IMR-90 (cell line): ENCODE results near the gene TIGAR. TPM values are rescaled to one million over a fixed set of nuclear protein-coding genes. Genes with fewer than 3 reads are reported as not detected.

Experiments
- ATAC-seq: fragments of 200-7000 bp; cut with Tn5 transposase; 2 replicates; pipeline ENCODE4 v1.9.1; 2020; ENCODE audit warnings: low read depth, mild to moderate bottlenecking, moderate library complexity
- BruUV-seq: library from RNA; stranded (reverse); fragments of 400-500 nt; replicated peaks from 2 replicates; lab custom pipeline; 2021; lab: Mats Ljungman, UMichigan
- CTCF ChIA-PET: fragments of 300-600 bp; formaldehyde crosslinking; extraction: SDS; loops from one replicate; lab custom pipeline; 2021; ENCODE audit warnings: antibody characterized with exemption; lab: Yijun Ruan, JAX
- POLR2A ChIA-PET: fragments of 300-600 bp; sonication (Branson Sonifier 250); formaldehyde crosslinking; loops from one replicate; lab custom pipeline; 2022; ENCODE audit warnings: antibody characterized with exemption; ENCODE audit not compliant: unreplicated experiment; lab: Charles Lee
- DNase-seq: peaks from one replicate; pipeline ENCODE4 v3.0.0; 2013
- H2AFZ ChIP-seq: replicated peaks from 2 replicates; pipeline ENCODE3; 2013; ENCODE audit warnings: low read length, mild to moderate bottlenecking; ENCODE audit not compliant: poor library complexity
- H2AK5ac ChIP-seq: 2 replicates; pipeline ENCODE4 v1.6.1; 2013; ENCODE audit warnings: low read depth, low read length, inconsistent platforms
- H2AK9ac ChIP-seq: replicated peaks from 2 replicates; pipeline ENCODE3; 2013; ENCODE audit warnings: mild to moderate bottlenecking, low read depth, low read length, moderate library complexity; ENCODE audit not compliant: poor library complexity
- H2BK120ac ChIP-seq: 2 replicates; pipeline ENCODE4 v1.6.1; 2013; ENCODE audit warnings: low read depth, low read length, inconsistent platforms
- H2BK15ac ChIP-seq: 3 replicates; pipeline ENCODE4 v1.6.1; 2013; ENCODE audit warnings: low read depth, low read length, inconsistent platforms
- H2BK20ac ChIP-seq: 2 replicates; pipeline ENCODE4 v1.6.1; 2013; ENCODE audit warnings: low read depth, mild to moderate bottlenecking, inconsistent platforms, low read length, moderate library complexity
- H2BK5ac ChIP-seq: 2 replicates; pipeline ENCODE4 v1.6.1; 2013; ENCODE audit warnings: mild to moderate bottlenecking, low read depth, low read length, inconsistent platforms; ENCODE audit not compliant: poor library complexity, severe bottlenecking
- H3K14ac ChIP-seq: replicated peaks from 2 replicates; pipeline ENCODE4 v1.6.1; 2013; ENCODE audit warnings: low read depth, low read length, inconsistent platforms
- H3K18ac ChIP-seq: 2 replicates; pipeline ENCODE4 v1.6.1; 2013; ENCODE audit warnings: low read depth, low read length, control low read depth
- H3K23ac ChIP-seq: 2 replicates; pipeline ENCODE4 v1.6.1; 2013; ENCODE audit warnings: low read depth, low read length, inconsistent platforms
- H3K27ac ChIP-seq: 2 replicates; pipeline ENCODE4 v1.5.1; 2013; ENCODE audit warnings: mild to moderate bottlenecking, control low read depth, low read length; ENCODE audit not compliant: insufficient read depth
- H3K27me3 ChIP-seq: 2 replicates; pipeline ENCODE4 v1.6.1; 2013; ENCODE audit warnings: low read length; ENCODE audit not compliant: control insufficient read depth, insufficient read depth
- H3K36me3 ChIP-seq: 2 replicates; pipeline ENCODE4 v1.6.1; 2013; ENCODE audit warnings: low read length, mixed read lengths; ENCODE audit not compliant: control insufficient read depth, insufficient read depth
- H3K4ac ChIP-seq: 2 replicates; pipeline ENCODE4 v1.6.1; 2013; ENCODE audit warnings: low read depth, low read length, inconsistent platforms
- H3K4me1 ChIP-seq: 2 replicates; pipeline ENCODE4 v1.6.1; 2013; ENCODE audit warnings: low read length, mixed read lengths; ENCODE audit not compliant: control insufficient read depth, insufficient read depth
- H3K4me2 ChIP-seq: 2 replicates; pipeline ENCODE4 v1.6.1; 2013; ENCODE audit warnings: low read depth, mild to moderate bottlenecking, control low read depth, low read length, moderate library complexity
- H3K4me3 ChIP-seq: 2 replicates; pipeline ENCODE4 v1.5.1; 2013; ENCODE audit warnings: low read depth, mild to moderate bottlenecking, control low read depth, low read length, moderate library complexity; ENCODE audit not compliant: insufficient read depth
- H3K56ac ChIP-seq: 2 replicates; pipeline ENCODE4 v1.6.1; 2013; ENCODE audit warnings: low read length, inconsistent platforms; ENCODE audit not compliant: insufficient read depth; ENCODE audit errors: extremely low read depth
- H3K79me1 ChIP-seq, 2 experiments: 2 replicates each; pipeline ENCODE4 v1.6.1; 2013; ENCODE audit warnings: low read length in 2 of 2, inconsistent platforms in 1 of 2, low read depth in 1 of 2
- H3K9ac ChIP-seq: 2 replicates; pipeline ENCODE4 v1.6.1; 2013; ENCODE audit warnings: low read depth, low read length, control low read depth
- H3K9me1 ChIP-seq: 2 replicates; pipeline ENCODE4 v1.6.1; 2013; ENCODE audit warnings: low read length, inconsistent platforms; ENCODE audit not compliant: insufficient read depth
- H3K9me3 ChIP-seq: 2 replicates; pipeline ENCODE4 v1.6.1; 2013; ENCODE audit warnings: low read length; ENCODE audit not compliant: control insufficient read depth, insufficient read depth
- H4K20me1 ChIP-seq: 2 replicates; pipeline ENCODE4 v1.6.1; 2013; ENCODE audit warnings: low read length, inconsistent platforms; ENCODE audit not compliant: insufficient read depth
- H4K5ac ChIP-seq: 2 replicates; pipeline ENCODE4 v1.6.1; 2013; ENCODE audit warnings: mild to moderate bottlenecking, low read depth, low read length, control low read depth
- H4K8ac ChIP-seq, 2 experiments: 2 replicates each; pipeline ENCODE4 v1.6.1; 2013; ENCODE audit warnings: low read depth in 2 of 2, low read length in 2 of 2, control low read depth in 1 of 2, inconsistent platforms in 1 of 2
- H4K91ac ChIP-seq: 2 replicates; pipeline ENCODE4 v1.6.1; 2013; ENCODE audit warnings: low read depth, low read length, inconsistent platforms; ENCODE audit not compliant: insufficient read depth
- BHLHE40 ChIP-seq: fragments of 150-350 bp; IDR thresholded peaks from 2 replicates; pipeline ENCODE4 v1.6.1; 2016; ENCODE audit warnings: mild to moderate bottlenecking, low read depth, low read length
- CEBPB ChIP-seq: IDR thresholded peaks from 2 replicates; pipeline ENCODE4 v1.6.1; 2012; ENCODE audit warnings: low read depth, low read length, improper control_type of control experiment
- ELK1 ChIP-seq: fragments of 150-350 bp; IDR thresholded peaks from 2 replicates; pipeline ENCODE4 v1.6.1; 2016; ENCODE audit warnings: low read depth, mild to moderate bottlenecking, low read length, moderate library complexity, borderline replicate concordance
- FOS ChIP-seq: fragments of 150-350 bp; IDR thresholded peaks from 2 replicates; pipeline ENCODE4 v1.6.1; 2016; ENCODE audit warnings: low read depth, low read length
- MAZ ChIP-seq: IDR thresholded peaks from 2 replicates; pipeline ENCODE4 v1.6.1; 2012; ENCODE audit warnings: low read depth, mild to moderate bottlenecking, low read length, improper control_type of control experiment, moderate library complexity, borderline replicate concordance
- MXI1 ChIP-seq: IDR thresholded peaks from 2 replicates; pipeline ENCODE4 v1.6.1; 2012; ENCODE audit warnings: low read depth, mild to moderate bottlenecking, low read length, moderate library complexity, borderline replicate concordance
- NFE2L2 ChIP-seq: fragments of 150-350 bp; IDR thresholded peaks from 2 replicates; pipeline ENCODE4 v1.6.1; 2016; ENCODE audit warnings: low read depth, mild to moderate bottlenecking, low read length
- POLR2A ChIP-seq: IDR thresholded peaks from 2 replicates; pipeline ENCODE4 v1.6.1; 2012; ENCODE audit warnings: mild to moderate bottlenecking, low read depth, low read length
- RAD21 ChIP-seq: IDR thresholded peaks from 2 replicates; pipeline ENCODE4 v1.6.1; 2012; ENCODE audit warnings: low read length, improper control_type of control experiment
- RCOR1 ChIP-seq: IDR thresholded peaks from 2 replicates; pipeline ENCODE4 v1.6.1; 2012; ENCODE audit warnings: mild to moderate bottlenecking, low read length, improper control_type of control experiment; ENCODE audit not compliant: insufficient replicate concordance
- SMC3 ChIP-seq: fragments of 150-350 bp; IDR thresholded peaks from 2 replicates; pipeline ENCODE4 v1.6.1; 2016; ENCODE audit warnings: low read depth, mild to moderate bottlenecking, antibody characterized with exemption, low read length, moderate library complexity
- USF2 ChIP-seq: fragments of 150-350 bp; IDR thresholded peaks from 2 replicates; pipeline ENCODE4 v1.6.1; 2017; ENCODE audit warnings: mild to moderate bottlenecking, antibody characterized with exemption, low read length, low read depth
- WGBS, 2 experiments: methylation state at CpG; one replicate each; pipeline versions ENCODE4 v1.1.5 to v1.1.7; 2013; ENCODE audit warnings: missing lambda C conversion rate in 2 of 2; ENCODE audit not compliant: insufficient read length in 1 of 2; ENCODE audit errors: extremely low coverage in 2 of 2; 5-methylcytosine and 5-hydroxymethylcytosine counted together
- dilution Hi-C: fragments of 300-500 bp; cut with HindIII; formaldehyde crosslinking; loops from one replicate; pipeline ENCODE4 v1.14.3; 2018; ENCODE audit warnings: low sequenced_read_pairs; ENCODE audit not compliant: unreplicated experiment
- in situ Hi-C: fragments of 300-500 bp; cut with MboI; formaldehyde crosslinking; loops from 3 replicates; pipeline ENCODE4 v1.14.3; 2019; ENCODE audit warnings: low sequenced_read_pairs, inconsistent platforms, mixed read lengths
- intact Hi-C: fragments of 100-400 bp; cut with micrococcal nuclease; formaldehyde crosslinking; loops from 2 replicates; pipeline ENCODE4 v1.10.0; 2022
- polyA plus RNA-seq, 3 experiments: library from polyadenylated mRNA; depleted of rRNA; stranded (reverse); fragments of >200 nt; gene quantifications; 2 replicates each; pipeline ENCODE4 v1.2.3, GENCODE V29; 2012; ENCODE audit warnings: low replicate concordance in 1 of 3
- total RNA-seq: library from RNA; depleted of rRNA; stranded (reverse); fragments of >200 nt; gene quantifications from 2 replicates; pipeline ENCODE4 v1.2.3, GENCODE V29; 2012

TIGAR gene
- total and polyA plus RNA-seq, 2 of the 4 experiments (the other 2 are of a cell fraction) = 7.3 to 13.7 TPM

GRCh38 chr12:4366090-4366489 lies 45.1 kb downstream of the TIGAR start:
- dilution Hi-C loops = no loop called here
- Histone ChIP-seq H3K9me1 (no peaks in the 10 kb centered on the region), H3K4me2 (no peak overlapping the region), H3K14ac (no peak overlapping the region), H2BK20ac (no peak overlapping the region), H3K18ac (no peak overlapping the region), H2AK5ac (no peak overlapping the region), H4K20me1 (no peaks in the 10 kb centered on the region), H2BK120ac (no peak overlapping the region), H3K4ac (no peak overlapping the region), H2BK15ac (no peak overlapping the region), H3K56ac (no peak overlapping the region), H3K36me3 (no peaks in the 10 kb centered on the region), H3K9me3 (no peaks in the 10 kb centered on the region), H3K4me1 (no peaks in the 10 kb centered on the region), H3K27ac (no peak overlapping the region), H3K79me1 (no peaks in the 10 kb centered on the region), H4K5ac (no peak overlapping the region), H2AFZ (no peak overlapping the region), H3K9ac (no peak overlapping the region), H3K27me3 (no peaks in the 10 kb centered on the region; the same call in 1 of the 2 replicates), H4K91ac (no peak overlapping the region), H2BK5ac (no peak overlapping the region), H3K4me3 (no peak overlapping the region), H4K8ac (no peak overlapping the region), H2AK9ac (no peak overlapping the region), H3K23ac (no peak overlapping the region)
- POLR2A ChIA-PET = no interaction called here
- TF ChIP-seq CEBPB (no peak), MXI1 (no peak), ELK1 (no peak), FOS (no peak), MAZ (no peak), RAD21 (no peak), BHLHE40 (no peak), SMC3 (no peak), RCOR1 (no peak), NFE2L2 (no peak), USF2 (no peak), POLR2A (no peak)
- CTCF ChIA-PET = no interaction called here
- WGBS, 2 experiments = no CpG with 5 or more reads among the region's 2 CpGs
- DNase-seq (no peak), ATAC-seq (no peak)
- BruUV-seq = no TSS peak
- intact Hi-C loops = no loop called here
- in situ Hi-C loops = no loop called here
